ENCODE measurements around the gene SCUBE1. TPM values are rescaled to one million over a fixed set of nuclear protein-coding genes. Genes with fewer than 3 reads are reported as not detected.

The SCUBE1 gene
- total RNA-seq, 1 donor from 2014 or later, result 54.7 TPM

GRCh38 chr22:43257961-43258360 lies 85.2 kb downstream of the SCUBE1 start:
- H3K4me1 Mint-ChIP-seq (ENCODE audit: unreplicated experiment), result peaks cover 3% of the 10 kb centered on the region
- H3K36me3 Mint-ChIP-seq (ENCODE audit: low read depth, unreplicated experiment), result peaks cover 36% of the 10 kb centered on the region
- TF ChIP-seq, protein P1, sequence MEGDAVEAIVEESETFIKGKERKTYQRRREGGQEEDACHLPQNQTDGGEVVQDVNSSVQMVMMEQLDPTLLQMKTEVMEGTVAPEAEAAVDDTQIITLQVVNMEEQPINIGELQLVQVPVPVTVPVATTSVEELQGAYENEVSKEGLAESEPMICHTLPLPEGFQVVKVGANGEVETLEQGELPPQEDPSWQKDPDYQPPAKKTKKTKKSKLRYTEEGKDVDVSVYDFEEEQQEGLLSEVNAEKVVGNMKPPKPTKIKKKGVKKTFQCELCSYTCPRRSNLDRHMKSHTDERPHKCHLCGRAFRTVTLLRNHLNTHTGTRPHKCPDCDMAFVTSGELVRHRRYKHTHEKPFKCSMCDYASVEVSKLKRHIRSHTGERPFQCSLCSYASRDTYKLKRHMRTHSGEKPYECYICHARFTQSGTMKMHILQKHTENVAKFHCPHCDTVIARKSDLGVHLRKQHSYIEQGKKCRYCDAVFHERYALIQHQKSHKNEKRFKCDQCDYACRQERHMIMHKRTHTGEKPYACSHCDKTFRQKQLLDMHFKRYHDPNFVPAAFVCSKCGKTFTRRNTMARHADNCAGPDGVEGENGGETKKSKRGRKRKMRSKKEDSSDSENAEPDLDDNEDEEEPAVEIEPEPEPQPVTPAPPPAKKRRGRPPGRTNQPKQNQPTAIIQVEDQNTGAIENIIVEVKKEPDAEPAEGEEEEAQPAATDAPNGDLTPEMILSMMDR (IDR thresholded peaks at IDR 0.05; ENCODE audit: unreplicated experiment), result no peak
- H3K27me3 Mint-ChIP-seq (ENCODE audit: unreplicated experiment), result peaks cover 3% of the 10 kb centered on the region
- H3K9me3 Mint-ChIP-seq (ENCODE audit: unreplicated experiment), result no peaks in the 10 kb centered on the region
- H3K27ac Mint-ChIP-seq (ENCODE audit: unreplicated experiment), result no peak overlapping the region
- DNase-seq (ENCODE audit: low spot score), result no peak
- H3K4me3 Mint-ChIP-seq (ENCODE audit: unreplicated experiment), result no peak overlapping the region

DNA sequence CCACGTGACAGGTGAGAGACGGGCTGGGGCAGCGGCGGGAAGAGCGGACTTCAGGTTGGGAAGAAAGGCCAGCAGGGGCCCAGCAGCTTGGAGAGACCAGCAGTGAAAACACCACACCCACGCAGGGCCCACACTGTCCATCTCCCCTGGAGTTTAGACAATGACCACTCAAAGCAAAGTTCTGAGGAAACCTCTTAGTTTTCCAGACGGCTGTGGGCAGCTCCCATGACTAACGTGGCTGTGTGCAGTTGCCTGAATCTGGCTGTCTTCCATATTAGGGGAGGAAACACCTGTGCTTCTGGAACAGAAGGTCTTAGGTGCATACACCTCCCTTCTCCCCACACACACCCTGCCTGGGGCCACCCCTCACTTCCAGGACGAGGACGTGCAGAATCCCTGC lies 85.6 kb downstream of the SCUBE1 start:
- peaks cover 2% of the 10 kb centered on the region for H3K4me1 Mint-ChIP-seq (ENCODE audit: unreplicated experiment)
- no peak for DNase-seq (ENCODE audit: low spot score)
- no peak overlapping the region for H3K27ac Mint-ChIP-seq (ENCODE audit: unreplicated experiment)
- H3K9me3 Mint-ChIP-seq (ENCODE audit: unreplicated experiment), result no peaks in the 10 kb centered on the region
- H3K27me3 Mint-ChIP-seq (ENCODE audit: unreplicated experiment), result peaks cover 3% of the 10 kb centered on the region
- TF ChIP-seq, protein P1 (IDR thresholded peaks at IDR 0.05; ENCODE audit: unreplicated experiment), result no peak
- peaks cover 33% of the 10 kb centered on the region for H3K36me3 Mint-ChIP-seq (ENCODE audit: low read depth, unreplicated experiment)
- peak overlapping the region; percentile 24 for H3K4me3 Mint-ChIP-seq (ENCODE audit: unreplicated experiment)

GRCh38 chr22:43256976-43257545 lies 86.1 kb downstream of the SCUBE1 start:
- TF ChIP-seq, protein P1 (IDR thresholded peaks at IDR 0.05; ENCODE audit: unreplicated experiment), result no peak
- Mint-ChIP-seq H3K27me3 (ENCODE audit: unreplicated experiment) (peaks cover 3% of the 10 kb centered on the region), H3K4me1 (ENCODE audit: unreplicated experiment) (peaks cover 2% of the 10 kb centered on the region), H3K36me3 (ENCODE audit: low read depth, unreplicated experiment) (peaks cover 33% of the 10 kb centered on the region), H3K27ac (ENCODE audit: unreplicated experiment) (no peak overlapping the region), H3K9me3 (ENCODE audit: unreplicated experiment) (no peaks in the 10 kb centered on the region), H3K4me3 (ENCODE audit: unreplicated experiment) (peak overlapping the region; percentile 24)
- no peak for DNase-seq (ENCODE audit: low spot score)

DNA sequence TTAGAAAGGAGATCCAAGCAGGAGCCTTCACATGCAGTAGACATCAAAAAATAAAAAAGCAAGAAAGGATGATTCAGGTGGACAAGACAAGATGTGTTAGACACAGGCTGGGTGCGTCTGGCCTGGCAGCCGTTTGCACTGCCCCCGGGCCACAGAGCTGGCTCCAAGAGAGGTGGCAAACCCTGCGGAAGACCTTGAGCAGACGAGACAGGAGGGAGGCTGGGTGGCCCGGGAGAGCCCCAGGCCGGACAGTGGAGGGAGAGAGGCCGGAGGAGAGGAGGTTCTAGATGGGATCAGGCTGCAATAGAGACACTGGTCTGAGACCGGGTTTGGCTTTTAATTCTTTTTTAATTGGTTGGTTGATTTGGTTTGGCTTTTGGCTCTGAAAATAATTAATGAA lies 86.6 kb downstream of the SCUBE1 start:
- Mint-ChIP-seq H3K9me3 (ENCODE audit: unreplicated experiment) (no peaks in the 10 kb centered on the region), H3K36me3 (ENCODE audit: low read depth, unreplicated experiment) (peaks cover 35% of the 10 kb centered on the region), H3K4me3 (ENCODE audit: unreplicated experiment) (no peak overlapping the region), H3K27me3 (ENCODE audit: unreplicated experiment) (peaks cover 3% of the 10 kb centered on the region), H3K27ac (ENCODE audit: unreplicated experiment) (no peak overlapping the region), H3K4me1 (ENCODE audit: unreplicated experiment) (peaks cover 2% of the 10 kb centered on the region)
- TF ChIP-seq, protein P1 (IDR thresholded peaks at IDR 0.05; ENCODE audit: unreplicated experiment), result no peak
- DNase-seq (ENCODE audit: low spot score), result no peak

DNA sequence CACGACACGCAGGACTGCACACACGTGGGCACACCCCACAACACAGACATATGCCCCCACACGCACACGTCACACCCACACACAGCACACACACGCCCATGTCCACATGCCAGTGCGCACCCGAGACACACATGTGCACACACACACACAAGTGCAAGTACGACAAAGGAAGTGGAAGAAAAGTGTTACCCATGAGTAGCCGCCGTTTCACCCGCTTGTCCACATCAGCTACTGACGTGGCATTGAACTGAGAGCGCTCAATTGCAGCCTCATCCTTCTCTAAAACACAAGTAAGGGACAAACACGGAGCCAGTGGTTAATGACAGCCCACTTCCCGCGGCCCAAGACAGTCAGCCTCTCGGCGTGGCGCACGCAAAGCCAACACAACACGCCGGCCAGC lies 87.9 kb downstream of the SCUBE1 start:
- Mint-ChIP-seq H3K9me3 (ENCODE audit: unreplicated experiment) (no peaks in the 10 kb centered on the region), H3K4me3 (ENCODE audit: unreplicated experiment) (no peak overlapping the region), H3K4me1 (ENCODE audit: unreplicated experiment) (peaks cover 2% of the 10 kb centered on the region), H3K27ac (ENCODE audit: unreplicated experiment) (no peak overlapping the region), H3K27me3 (ENCODE audit: unreplicated experiment) (peaks cover 3% of the 10 kb centered on the region), H3K36me3 (ENCODE audit: low read depth, unreplicated experiment) (peaks cover 30% of the 10 kb centered on the region)
- no peak for DNase-seq (ENCODE audit: low spot score)
- TF ChIP-seq, protein P1 (IDR thresholded peaks at IDR 0.05; ENCODE audit: unreplicated experiment), result no peak

Data from endothelial cell (in vitro differentiated cells).